Astrocyte (in vitro differentiated cells and primary cell): ENCODE results near the gene GPD1. TPM values are rescaled to one million over a fixed set of nuclear protein-coding genes. Genes with fewer than 3 reads are reported as not detected.

Experiments
- DNase-seq: peaks from one replicate; pipeline ENCODE4 v3.0.0-alpha.2; 2010; ENCODE audit warnings: low read depth
- FAIRE-seq: peaks from 2 replicates; lab custom pipeline; 2011; peaks lifted over from hg19 to GRCh38; lab: Jason Lieb, UNC
- H2AFZ ChIP-seq: 2 replicates; pipeline ENCODE4 v1.6.0; 2012; ENCODE audit warnings: low read depth, low read length, inconsistent platforms
- H3K27ac ChIP-seq: 2 replicates; pipeline ENCODE4 v1.5.1; 2011; ENCODE audit warnings: low read depth, low read length, inconsistent platforms
- H3K27me3 ChIP-seq: 2 replicates; pipeline ENCODE4 v1.6.0; 2011; ENCODE audit warnings: low read length, inconsistent platforms; ENCODE audit not compliant: insufficient read depth
- H3K36me3 ChIP-seq: 2 replicates; pipeline ENCODE4 v1.5.1; 2011; ENCODE audit warnings: low read length, inconsistent platforms; ENCODE audit not compliant: insufficient read depth
- H3K4me1 ChIP-seq: 2 replicates; pipeline ENCODE4 v1.5.1; 2011; ENCODE audit warnings: low read length, inconsistent platforms; ENCODE audit not compliant: insufficient read depth
- H3K4me2 ChIP-seq: 2 replicates; pipeline ENCODE4 v1.6.0; 2012; ENCODE audit warnings: low read length, inconsistent platforms
- H3K4me3 ChIP-seq: 2 replicates; pipeline ENCODE4 v1.5.1; 2011; ENCODE audit warnings: low read depth, mild to moderate bottlenecking, low read length, inconsistent platforms; ENCODE audit not compliant: insufficient read depth
- H3K79me2 ChIP-seq: 2 replicates; pipeline ENCODE4 v1.6.0; 2012; ENCODE audit warnings: mild to moderate bottlenecking, low read length, inconsistent platforms; ENCODE audit not compliant: insufficient read depth
- H3K9ac ChIP-seq: 2 replicates; pipeline ENCODE4 v1.6.0; 2012; ENCODE audit warnings: mild to moderate bottlenecking, low read length, inconsistent platforms
- H3K9me3 ChIP-seq: 2 replicates; pipeline ENCODE4 v1.5.1; 2012; ENCODE audit warnings: low read depth, mild to moderate bottlenecking, low read length, inconsistent platforms; ENCODE audit not compliant: insufficient read depth
- H4K20me1 ChIP-seq: 2 replicates; pipeline ENCODE4 v1.6.0; 2012; ENCODE audit warnings: low read length, inconsistent platforms; ENCODE audit not compliant: insufficient read depth
- H3K27ac Mint-ChIP-seq: one replicate; pipeline ENCODE4 v1.8.0; 2021; ENCODE audit warnings: mild to moderate bottlenecking, mixed read lengths; ENCODE audit not compliant: unreplicated experiment
- H3K27me3 Mint-ChIP-seq: one replicate; pipeline ENCODE4 v1.8.0; 2021; ENCODE audit warnings: low read depth, mixed read lengths; ENCODE audit not compliant: unreplicated experiment
- H3K36me3 Mint-ChIP-seq: one replicate; pipeline ENCODE4 v1.8.0; 2021; ENCODE audit warnings: low read depth, mixed read lengths; ENCODE audit not compliant: unreplicated experiment
- H3K4me1 Mint-ChIP-seq: one replicate; pipeline ENCODE4 v1.8.0; 2021; ENCODE audit warnings: low read depth, mixed read lengths; ENCODE audit not compliant: unreplicated experiment
- H3K4me3 Mint-ChIP-seq: one replicate; pipeline ENCODE4 v1.8.0; 2021; ENCODE audit warnings: mild to moderate bottlenecking, moderate library complexity, mixed read lengths; ENCODE audit not compliant: unreplicated experiment
- H3K9me3 Mint-ChIP-seq: one replicate; pipeline ENCODE4 v1.8.0; 2021; ENCODE audit warnings: mild to moderate bottlenecking, mixed read lengths; ENCODE audit not compliant: unreplicated experiment
- CTCF ChIP-seq: IDR thresholded peaks from 2 replicates; pipeline ENCODE4 v1.5.1; 2011; ENCODE audit warnings: low read depth, mild to moderate bottlenecking, inconsistent platforms, low read length, moderate library complexity; ENCODE audit not compliant: insufficient read depth
- EZH2 ChIP-seq: IDR thresholded peaks from 2 replicates; pipeline ENCODE4 v1.6.1; 2012; ENCODE audit warnings: mild to moderate bottlenecking, low read length, inconsistent platforms; ENCODE audit not compliant: insufficient read depth
- total RNA-seq: library from RNA; stranded (reverse); gene quantifications from 2 replicates; pipeline ENCODE4 v1.2.1, GENCODE V29; 2021

GPD1 gene
- total RNA-seq, 1 donor from 2014 or later, result 0.59 TPM

GRCh38 chr12:50086148-50086547 is 17.7 kb upstream of the GPD1 start:
- TF ChIP-seq CTCF, result no peak
- TF ChIP-seq EZH2, result no peak
- Mint-ChIP-seq H3K27me3 (peaks cover 4% of the 10 kb centered on the region), H3K9me3 (no peaks in the 10 kb centered on the region), H3K4me3 (peak overlapping the region; percentile 91), H3K27ac (peak overlapping the region; percentile 66), H3K4me1 (peaks cover 29% of the 10 kb centered on the region), H3K36me3 (peaks cover 11% of the 10 kb centered on the region)
- no peak overlapping the region for H2AFZ ChIP-seq
- peaks cover 27% of the 10 kb centered on the region for H3K79me2 ChIP-seq
- H3K4me3 ChIP-seq, result peak overlapping the region; percentile 83
- H3K4me1 ChIP-seq, result peaks cover 38% of the 10 kb centered on the region
- FAIRE-seq (no peak), DNase-seq (no peak)
- H3K27me3 ChIP-seq, result no peaks in the 10 kb centered on the region
- no peak overlapping the region for H3K27ac ChIP-seq
- peak overlapping the region; percentile 97 for H3K4me2 ChIP-seq
- H4K20me1 ChIP-seq, result peaks cover 32% of the 10 kb centered on the region
- no peaks in the 10 kb centered on the region for H3K9me3 ChIP-seq
- peaks cover 37% of the 10 kb centered on the region for H3K36me3 ChIP-seq
- H3K9ac ChIP-seq, result peak overlapping the region; percentile 89

- no peak for TF ChIP-seq EZH2
- no peak for TF ChIP-seq CTCF
- H3K27ac ChIP-seq, result peak overlapping the region; percentile 48
- H3K4me3 Mint-ChIP-seq, result no peak overlapping the region
- peak overlapping the region; percentile 66 for H3K27ac Mint-ChIP-seq
- peaks cover 38% of the 10 kb centered on the region for H3K4me1 ChIP-seq
- H3K27me3 Mint-ChIP-seq, result no peaks in the 10 kb centered on the region
- H3K4me3 ChIP-seq, result no peak overlapping the region
- DNase-seq (no peak), FAIRE-seq (no peak)
- peaks cover 27% of the 10 kb centered on the region for H3K79me2 ChIP-seq
- H3K9me3 Mint-ChIP-seq, result no peaks in the 10 kb centered on the region
- no peaks in the 10 kb centered on the region for H3K27me3 ChIP-seq
- peaks cover 32% of the 10 kb centered on the region for H4K20me1 ChIP-seq
- peak overlapping the region; percentile 38 for H3K9ac ChIP-seq
- peaks cover 29% of the 10 kb centered on the region for H3K4me1 Mint-ChIP-seq
- no peak overlapping the region for H2AFZ ChIP-seq
- peaks cover 16% of the 10 kb centered on the region for H3K36me3 Mint-ChIP-seq
- peak overlapping the region; percentile 97 for H3K4me2 ChIP-seq
- H3K36me3 ChIP-seq, result peaks cover 37% of the 10 kb centered on the region
- no peaks in the 10 kb centered on the region for H3K9me3 ChIP-seq
These were observed 16.7 kb upstream of the GPD1 start for GRCh38 chr12:50087151-50087550.

- Histone ChIP-seq H3K9ac (peak overlapping the region; percentile 38), H3K4me2 (peak overlapping the region; percentile 97), H3K27me3 (no peaks in the 10 kb centered on the region), H3K79me2 (peaks cover 27% of the 10 kb centered on the region), H3K4me1 (peaks cover 38% of the 10 kb centered on the region), H4K20me1 (peaks cover 32% of the 10 kb centered on the region), H3K9me3 (no peaks in the 10 kb centered on the region), H3K36me3 (peaks cover 41% of the 10 kb centered on the region), H3K27ac (peak overlapping the region; percentile 48), H2AFZ (no peak overlapping the region), H3K4me3 (no peak overlapping the region)
- H3K4me3 Mint-ChIP-seq, result peak overlapping the region; percentile 55
- TF ChIP-seq CTCF (no peak), EZH2 (no peak)
- H3K36me3 Mint-ChIP-seq, result peaks cover 16% of the 10 kb centered on the region
- H3K4me1 Mint-ChIP-seq, result peaks cover 26% of the 10 kb centered on the region
- FAIRE-seq (no peak), DNase-seq (peak; percentile 31)
- no peaks in the 10 kb centered on the region for H3K9me3 Mint-ChIP-seq
- no peaks in the 10 kb centered on the region for H3K27me3 Mint-ChIP-seq
- H3K27ac Mint-ChIP-seq, result peak overlapping the region; percentile 43
These were observed 15.8 kb upstream of the GPD1 start for GRCh38 chr12:50087995-50088394.
